Measurements from ENCODE around the gene ZNF407.

The ZNF407 gene

GRCh38 chr18:74630804-74631203, 33.1 kb downstream of the ZNF407 start:
- Histone ChIP-seq H3K9ac (ENCODE audit: low read length) (no peak overlapping the region), H3K36me3 (ENCODE audit: control insufficient read depth, insufficient read depth, low read length, severe bottlenecking) (peaks cover 29% of the 10 kb centered on the region), H3K4me3 (ENCODE audit: low read length) (no peak overlapping the region), H3K9me3 (ENCODE audit: control insufficient read depth, low read length) (no peaks in the 10 kb centered on the region), H3K4me1 (ENCODE audit: control insufficient read depth, insufficient read depth, low read length) (peaks cover 7% of the 10 kb centered on the region), H3K27me3 (replicated peaks; ENCODE audit: control insufficient read depth, insufficient read depth, low read length) (no peaks in the 10 kb centered on the region)
- no peak for DNase-seq (ENCODE audit: low read depth)

- Histone ChIP-seq H3K36me3 (ENCODE audit: control insufficient read depth, insufficient read depth, low read length, severe bottlenecking) (peaks cover 29% of the 10 kb centered on the region), H3K9ac (ENCODE audit: low read length) (no peak overlapping the region), H3K4me1 (ENCODE audit: control insufficient read depth, insufficient read depth, low read length) (peaks cover 7% of the 10 kb centered on the region), H3K27me3 (replicated peaks; ENCODE audit: control insufficient read depth, insufficient read depth, low read length) (no peaks in the 10 kb centered on the region), H3K4me3 (ENCODE audit: low read length) (no peak overlapping the region), H3K9me3 (ENCODE audit: control insufficient read depth, low read length) (no peaks in the 10 kb centered on the region)
- DNase-seq (ENCODE audit: low read depth): no peak
Observed at GRCh38 chr18:74631212-74631611, 33.5 kb downstream of the ZNF407 start.

- Histone ChIP-seq H3K27me3 (replicated peaks; ENCODE audit: control insufficient read depth, insufficient read depth, low read length) (no peaks in the 10 kb centered on the region), H3K9ac (ENCODE audit: low read length) (no peak overlapping the region), H3K9me3 (ENCODE audit: control insufficient read depth, low read length) (no peaks in the 10 kb centered on the region), H3K4me3 (ENCODE audit: low read length) (no peak overlapping the region), H3K4me1 (ENCODE audit: control insufficient read depth, insufficient read depth, low read length) (peaks cover 7% of the 10 kb centered on the region), H3K36me3 (ENCODE audit: control insufficient read depth, insufficient read depth, low read length, severe bottlenecking) (peaks cover 29% of the 10 kb centered on the region)
- peak; percentile 41 for DNase-seq (ENCODE audit: low read depth)
Observed at GRCh38 chr18:74631623-74632350, 34.1 kb downstream of the ZNF407 start.

- DNase-seq (ENCODE audit: low read depth): no peak
- H3K4me1 ChIP-seq (ENCODE audit: control insufficient read depth, insufficient read depth, low read length): peaks cover 7% of the 10 kb centered on the region
- H3K4me3 ChIP-seq (ENCODE audit: low read length): no peak overlapping the region
- H3K27me3 ChIP-seq (replicated peaks; ENCODE audit: control insufficient read depth, insufficient read depth, low read length): no peaks in the 10 kb centered on the region
- H3K9ac ChIP-seq (ENCODE audit: low read length): no peak overlapping the region
- H3K36me3 ChIP-seq (ENCODE audit: control insufficient read depth, insufficient read depth, low read length, severe bottlenecking): peaks cover 29% of the 10 kb centered on the region
- H3K9me3 ChIP-seq (ENCODE audit: control insufficient read depth, low read length): no peaks in the 10 kb centered on the region
Observed at GRCh38 chr18:74632351-74632679, 34.6 kb downstream of the ZNF407 start.

- DNase-seq (ENCODE audit: low read depth): no peak
Observed at GRCh38 chr18:74632856-74633255, 35.2 kb downstream of the ZNF407 start.

GRCh38 chr18:74633652-74634352, 36.1 kb downstream of the ZNF407 start:
- H3K9me3 ChIP-seq (ENCODE audit: control insufficient read depth, low read length): no peaks in the 10 kb centered on the region
- H3K4me1 ChIP-seq (ENCODE audit: control insufficient read depth, insufficient read depth, low read length): peaks cover 7% of the 10 kb centered on the region
- no peak overlapping the region for H3K9ac ChIP-seq (ENCODE audit: low read length)
- no peaks in the 10 kb centered on the region for H3K27me3 ChIP-seq (replicated peaks; ENCODE audit: control insufficient read depth, insufficient read depth, low read length)
- DNase-seq (ENCODE audit: low read depth): no peak
- H3K4me3 ChIP-seq (ENCODE audit: low read length): no peak overlapping the region
- H3K36me3 ChIP-seq (ENCODE audit: control insufficient read depth, insufficient read depth, low read length, severe bottlenecking): peaks cover 29% of the 10 kb centered on the region

More at GRCh38 chr18:74632856-74633255, 35.2 kb downstream of the ZNF407 start:
- Histone ChIP-seq H3K9me3 (ENCODE audit: control insufficient read depth, low read length) (no peaks in the 10 kb centered on the region), H3K27me3 (replicated peaks; ENCODE audit: control insufficient read depth, insufficient read depth, low read length) (no peaks in the 10 kb centered on the region), H3K9ac (ENCODE audit: low read length) (no peak overlapping the region), H3K4me3 (ENCODE audit: low read length) (no peak overlapping the region), H3K4me1 (ENCODE audit: control insufficient read depth, insufficient read depth, low read length) (peaks cover 7% of the 10 kb centered on the region), H3K36me3 (ENCODE audit: control insufficient read depth, insufficient read depth, low read length, severe bottlenecking) (peaks cover 29% of the 10 kb centered on the region)

GRCh38 chr18:74635224-74635975, 37.7 kb downstream of the ZNF407 start:
- Histone ChIP-seq H3K4me1 (ENCODE audit: control insufficient read depth, insufficient read depth, low read length) (peaks cover 7% of the 10 kb centered on the region), H3K4me3 (ENCODE audit: low read length) (no peak overlapping the region), H3K9me3 (ENCODE audit: control insufficient read depth, low read length) (no peaks in the 10 kb centered on the region), H3K36me3 (ENCODE audit: control insufficient read depth, insufficient read depth, low read length, severe bottlenecking) (peaks cover 29% of the 10 kb centered on the region), H3K9ac (ENCODE audit: low read length) (no peak overlapping the region), H3K27me3 (replicated peaks; ENCODE audit: control insufficient read depth, insufficient read depth, low read length) (no peaks in the 10 kb centered on the region)
- no peak for DNase-seq (ENCODE audit: low read depth)

- peaks cover 2% of the 10 kb centered on the region for H3K4me1 ChIP-seq (ENCODE audit: control insufficient read depth, insufficient read depth, low read length)
- no peaks in the 10 kb centered on the region for H3K27me3 ChIP-seq (replicated peaks; ENCODE audit: control insufficient read depth, insufficient read depth, low read length)
- H3K36me3 ChIP-seq (ENCODE audit: control insufficient read depth, insufficient read depth, low read length, severe bottlenecking): peaks cover 28% of the 10 kb centered on the region
Observed at GRCh38 chr18:74637070-74637469, 39.4 kb downstream of the ZNF407 start.

GRCh38 chr18:74638210-74638609, 40.5 kb downstream of the ZNF407 start:
- DNase-seq (ENCODE audit: low read depth): no peak

More at GRCh38 chr18:74637070-74637469, 39.4 kb downstream of the ZNF407 start:
- DNase-seq (ENCODE audit: low read depth): no peak
- H3K9me3 ChIP-seq (ENCODE audit: control insufficient read depth, low read length): no peaks in the 10 kb centered on the region
- H3K9ac ChIP-seq (ENCODE audit: low read length): no peak overlapping the region
- no peak overlapping the region for H3K4me3 ChIP-seq (ENCODE audit: low read length)

GRCh38 chr18:74644713-74645112, 47.0 kb downstream of the ZNF407 start:
- no peak overlapping the region for H3K9ac ChIP-seq (ENCODE audit: low read length)
- peaks cover 5% of the 10 kb centered on the region for H3K4me1 ChIP-seq (ENCODE audit: control insufficient read depth, insufficient read depth, low read length)
- peaks cover 10% of the 10 kb centered on the region for H3K36me3 ChIP-seq (ENCODE audit: control insufficient read depth, insufficient read depth, low read length, severe bottlenecking)
- no peak overlapping the region for H3K4me3 ChIP-seq (ENCODE audit: low read length)
- no peaks in the 10 kb centered on the region for H3K9me3 ChIP-seq (ENCODE audit: control insufficient read depth, low read length)
- DNase-seq (ENCODE audit: low read depth): no peak
- no peaks in the 10 kb centered on the region for H3K27me3 ChIP-seq (replicated peaks; ENCODE audit: control insufficient read depth, insufficient read depth, low read length)

More at GRCh38 chr18:74638210-74638609, 40.5 kb downstream of the ZNF407 start:
- H3K9ac ChIP-seq (ENCODE audit: low read length): no peak overlapping the region
- H3K36me3 ChIP-seq (ENCODE audit: control insufficient read depth, insufficient read depth, low read length, severe bottlenecking): peaks cover 18% of the 10 kb centered on the region
- no peaks in the 10 kb centered on the region for H3K27me3 ChIP-seq (replicated peaks; ENCODE audit: control insufficient read depth, insufficient read depth, low read length)
- no peak overlapping the region for H3K4me3 ChIP-seq (ENCODE audit: low read length)
- H3K9me3 ChIP-seq (ENCODE audit: control insufficient read depth, low read length): no peaks in the 10 kb centered on the region
- no peaks in the 10 kb centered on the region for H3K4me1 ChIP-seq (ENCODE audit: control insufficient read depth, insufficient read depth, low read length)

GRCh38 chr18:74645679-74646078, 48.0 kb downstream of the ZNF407 start:
- Histone ChIP-seq H3K27me3 (replicated peaks; ENCODE audit: control insufficient read depth, insufficient read depth, low read length) (no peaks in the 10 kb centered on the region), H3K4me1 (ENCODE audit: control insufficient read depth, insufficient read depth, low read length) (peaks cover 5% of the 10 kb centered on the region), H3K4me3 (ENCODE audit: low read length) (no peak overlapping the region), H3K9ac (ENCODE audit: low read length) (no peak overlapping the region), H3K9me3 (ENCODE audit: control insufficient read depth, low read length) (no peaks in the 10 kb centered on the region), H3K36me3 (ENCODE audit: control insufficient read depth, insufficient read depth, low read length, severe bottlenecking) (peaks cover 10% of the 10 kb centered on the region)
- no peak for DNase-seq (ENCODE audit: low read depth)
